Measurements from ENCODE around the gene GABPB2. TPM values are rescaled to one million over a fixed set of nuclear protein-coding genes. Genes with fewer than 3 reads are reported as not detected.

GABPB2 gene
- total and polyA plus RNA-seq, 2 of the 13 experiments (the other 11 are each of a cell fraction or from before 2014, with no cell fraction given), result 0.09 TPM; not detected in 1

- TF ChIP-seq ZNF746 (CRISPR knock-in tag; IDR thresholded peaks at IDR 0.05) (no peak), MAFG (CRISPR knock-in tag; IDR thresholded peaks at IDR 0.05) (no peak), ZNF75D (CRISPR knock-in tag; IDR thresholded peaks at IDR 0.05; ENCODE audit: borderline replicate concordance) (no peak), KAT8 (CRISPR knock-in tag; IDR thresholded peaks at IDR 0.05) (peak; percentile 99), ZNF296 (CRISPR knock-in tag; conservative IDR thresholded peaks at IDR 0.05) (no peak), ZNF782 (CRISPR knock-in tag; IDR thresholded peaks at IDR 0.05; ENCODE audit: borderline replicate concordance) (no peak), ZNF772 (CRISPR knock-in tag; IDR thresholded peaks at IDR 0.05) (peak; percentile 94), KAT2B (IDR thresholded peaks at IDR 0.05; ENCODE audit: borderline replicate concordance, low read depth, low read length) (no peak), ZNF557 (CRISPR knock-in tag; IDR thresholded peaks at IDR 0.05) (0 out of 2 replicates have a peak, but pooled peaks have one; percentile 41), ZNF180 (CRISPR knock-in tag; IDR thresholded peaks at IDR 0.05; ENCODE audit: borderline replicate concordance, low read depth) (no peak; the same call in 1 of the 2 replicates), DR1 (CRISPR knock-in tag; IDR thresholded peaks at IDR 0.05) (peak; percentile 89), ARID4A (CRISPR knock-in tag; IDR thresholded peaks at IDR 0.05; ENCODE audit: borderline replicate concordance) (peak; percentile 97), CAMTA2 (CRISPR knock-in tag; IDR thresholded peaks at IDR 0.05; ENCODE audit: borderline replicate concordance) (no peak), CREB3 (CRISPR knock-in tag; IDR thresholded peaks at IDR 0.05) (0 out of 2 replicates have a peak, but pooled peaks have one; percentile 31), SAP130 (CRISPR knock-in tag; IDR thresholded peaks at IDR 0.05; ENCODE audit: low read depth) (peak; percentile 99), ZNF253 (CRISPR knock-in tag; IDR thresholded peaks at IDR 0.05; ENCODE audit: borderline replicate concordance) (no peak), ZNF138 (CRISPR knock-in tag; IDR thresholded peaks at IDR 0.05; ENCODE audit: low read depth) (no peak), IRF1 (CRISPR knock-in tag; IDR thresholded peaks at IDR 0.05; ENCODE audit: low read depth) (no peak), ZNF562 (CRISPR knock-in tag; IDR thresholded peaks at IDR 0.05; ENCODE audit: borderline replicate concordance) (no peak), ZFP36L1 (CRISPR knock-in tag; IDR thresholded peaks at IDR 0.05) (no peak), DZIP1 (CRISPR knock-in tag; IDR thresholded peaks at IDR 0.05) (no peak)
Observed at GRCh38 chr1:151165738-151166504, 95.4 kb downstream of the GABPB2 start, which contains the start of the genes LYSMD1 and SCNM1 (continued).
